ENCODE measurements around the gene PDF. TPM values are rescaled to one million over a fixed set of nuclear protein-coding genes. Genes with fewer than 3 reads are reported as not detected.

Gene PDF
- total RNA-seq (2022) (42.1 and 50.7 TPM in 2 replicates), Bru-seq, nascent RNA (percentile 85 among the genes with signal in this experiment), BruChase-seq, experiment 1, labeled RNA remaining after a 2-hour chase (percentile 90 among the genes with signal in this experiment), BruChase-seq, experiment 2, labeled RNA remaining after a 6-hour chase (percentile 94 among the genes with signal in this experiment)
- long read RNA-seq, transcript PDF-201 (2 exons, 1,158 nt) = major isoform, 91 of 91 reads
- long read RNA-seq, partial matches to known transcripts = 0 of 91 reads
- long read RNA-seq, other reads (novel, unspliced or antisense) = 0 of 91 reads

GRCh38 chr16:69330286-69331109 is at the start of gene PDF:
PDF (minus strand) TSS chr16:69330588; CDS start chr16:69330570, 18 bp downstream.
- TSS peak; percentile 66 for BruUV-seq (replicated peaks)
- Mint-ChIP-seq H3K4me3 (ENCODE audit: unreplicated experiment) (peak within 1 kb of the TSS; percentile 87), H3K36me3 (ENCODE audit: insufficient read depth, unreplicated experiment) (peaks cover 96% of the 10 kb centered on the region), H3K9me3 (ENCODE audit: unreplicated experiment) (no peaks in the 10 kb centered on the region), H3K27me3 (ENCODE audit: insufficient read depth, unreplicated experiment) (no peaks in the 10 kb centered on the region), H3K4me1 (ENCODE audit: low read depth, unreplicated experiment) (peaks cover 22% of the 10 kb centered on the region), H3K27ac (ENCODE audit: unreplicated experiment) (peak within 1 kb of the TSS; percentile 80)
- ChIA-PET POLR2A (no interaction called here), CTCF (no interaction called here)
- peak; percentile 97 to 98 for DNase-seq
- Histone ChIP-seq H3K4me3 (ENCODE audit: low read depth, low read length) (peak within 1 kb of the TSS; percentile 98), H3K4me1 (peaks cover 29% of the 10 kb centered on the region), H3K9me3 (no peaks in the 10 kb centered on the region), H3K27me3 (replicated peaks; ENCODE audit: control insufficient read depth, insufficient read depth, low read length) (no peaks in the 10 kb centered on the region), H3K36me3 (ENCODE audit: control insufficient read depth, insufficient read depth, low read length) (0 out of 2 replicates have a peak, but pooled peaks cover 4% of the 10 kb centered on the region)
- no peak for TF ChIP-seq CTCF (IDR thresholded peaks at IDR 0.05; ENCODE audit: insufficient read depth in 1 of 2, low read depth in 1 of 2, low read length in 1 of 2, severe bottlenecking in 1 of 2, unreplicated experiment in 1 of 2)
- intact Hi-C loops (cut with micrococcal nuclease; ENCODE audit: unreplicated experiment) = loop anchor here (1.0 to 10.0 kb wide), 3 partner anchors 9 to 234 kb away; partner anchors contain the start of genes COG8, NFAT5 and NIP7

- Mint-ChIP-seq H3K4me3 (ENCODE audit: unreplicated experiment) (no peak overlapping the region), H3K27ac (ENCODE audit: unreplicated experiment) (no peak overlapping the region), H3K9me3 (ENCODE audit: unreplicated experiment) (no peaks in the 10 kb centered on the region), H3K27me3 (ENCODE audit: insufficient read depth, unreplicated experiment) (no peaks in the 10 kb centered on the region), H3K36me3 (ENCODE audit: insufficient read depth, unreplicated experiment) (peaks cover 70% of the 10 kb centered on the region), H3K4me1 (ENCODE audit: low read depth, unreplicated experiment) (peaks cover 12% of the 10 kb centered on the region)
- DNase-seq = no peak
- CTCF ChIA-PET = no interaction called here
- Histone ChIP-seq H3K27me3 (replicated peaks; ENCODE audit: control insufficient read depth, insufficient read depth, low read length) (no peaks in the 10 kb centered on the region), H3K9me3 (no peaks in the 10 kb centered on the region), H3K36me3 (ENCODE audit: control insufficient read depth, insufficient read depth, low read length) (peaks cover 5% of the 10 kb centered on the region; the same call in 1 of the 2 replicates), H3K4me3 (ENCODE audit: low read depth, low read length) (no peak overlapping the region), H3K4me1 (peaks cover 6% of the 10 kb centered on the region)
- intact Hi-C loops (cut with micrococcal nuclease; ENCODE audit: unreplicated experiment) = no loop called here
- no TSS peak for BruUV-seq (replicated peaks)
- POLR2A ChIA-PET = interaction anchor here (0.6 kb wide), 1 partner anchor 32 kb away, joined by 4 read pairs; no protein-coding TSS in a partner anchor
- no peak for TF ChIP-seq CTCF (IDR thresholded peaks at IDR 0.05; ENCODE audit: insufficient read depth in 1 of 2, low read depth in 1 of 2, low read length in 1 of 2, severe bottlenecking in 1 of 2, unreplicated experiment in 1 of 2)
Measured at GRCh38 chr16:69378760-69379159, 48.4 kb upstream of the PDF start.

- ChIA-PET CTCF (no interaction called here), POLR2A (interaction anchor here (0.6 kb wide), 2 partner anchors 31 to 275 kb away, joined by 4 to 5 read pairs; no protein-coding TSS in a partner anchor)
- no peak overlapping the region for H3K4me3 Mint-ChIP-seq (ENCODE audit: unreplicated experiment)
- no peaks in the 10 kb centered on the region for H3K9me3 ChIP-seq
- no peak for DNase-seq
- no peak for TF ChIP-seq CTCF (IDR thresholded peaks at IDR 0.05; ENCODE audit: insufficient read depth in 1 of 2, low read depth in 1 of 2, low read length in 1 of 2, severe bottlenecking in 1 of 2, unreplicated experiment in 1 of 2)
- H3K27me3 ChIP-seq (replicated peaks; ENCODE audit: control insufficient read depth, insufficient read depth, low read length) = no peaks in the 10 kb centered on the region
- peaks cover 13% of the 10 kb centered on the region for H3K4me1 ChIP-seq
- BruUV-seq (replicated peaks) = no TSS peak
- no peaks in the 10 kb centered on the region for H3K27me3 Mint-ChIP-seq (ENCODE audit: insufficient read depth, unreplicated experiment)
- H3K27ac Mint-ChIP-seq (ENCODE audit: unreplicated experiment) = peak overlapping the region; percentile 15
- peaks cover 5% of the 10 kb centered on the region; the same call in 1 of the 2 replicates for H3K36me3 ChIP-seq (ENCODE audit: control insufficient read depth, insufficient read depth, low read length)
- intact Hi-C loops (cut with micrococcal nuclease; ENCODE audit: unreplicated experiment) = no loop called here
- peaks cover 63% of the 10 kb centered on the region for H3K36me3 Mint-ChIP-seq (ENCODE audit: insufficient read depth, unreplicated experiment)
- H3K4me1 Mint-ChIP-seq (ENCODE audit: low read depth, unreplicated experiment) = peaks cover 12% of the 10 kb centered on the region
- H3K4me3 ChIP-seq (ENCODE audit: low read depth, low read length) = no peak overlapping the region
- no peaks in the 10 kb centered on the region for H3K9me3 Mint-ChIP-seq (ENCODE audit: unreplicated experiment)
Measured at GRCh38 chr16:69378036-69378435, 47.6 kb upstream of the PDF start.

Data from Caco-2 (cell line).